Liver (tissue), 3 donors: ENCODE measurements around the gene RARRES1.

Source experiments
- HNF4A ChIP-seq, 2 donors: conservative IDR thresholded peaks; 2 replicates each; pipeline ENCODE4 v1.6.1; 2016; ENCODE audit warnings: antibody characterized with exemption in 2 of 2, mild to moderate bottlenecking in 2 of 2
- HNF4G ChIP-seq: IDR thresholded peaks from 2 replicates; pipeline ENCODE4 v1.6.1; 2016; ENCODE audit warnings: antibody characterized with exemption
- JUND ChIP-seq, 2 donors: IDR thresholded peaks; 2 replicates each; pipeline ENCODE4 v1.6.1; 2016; ENCODE audit warnings: antibody characterized with exemption in 2 of 2
- NR2F2 ChIP-seq: IDR thresholded peaks from 2 replicates; pipeline ENCODE4 v1.6.1; 2016; ENCODE audit warnings: antibody characterized with exemption
- SP1 ChIP-seq: IDR thresholded peaks from 2 replicates; pipeline ENCODE4 v1.6.1; 2018; ENCODE audit warnings: antibody characterized with exemption, mild to moderate bottlenecking
- TAF1 ChIP-seq: conservative IDR thresholded peaks from 2 replicates; pipeline ENCODE4 v1.6.1; 2016; ENCODE audit warnings: antibody characterized with exemption, mild to moderate bottlenecking
- YY1 ChIP-seq: IDR thresholded peaks from 2 replicates; pipeline ENCODE4 v1.6.1; 2016; ENCODE audit warnings: antibody characterized with exemption, mild to moderate bottlenecking
- TF ChIP-seq, protein P1 (sequence below): fragments of 150-350 bp; IDR thresholded peaks from 2 replicates; pipeline ENCODE4 v1.5.1; 2017; ENCODE audit warnings: improper control_type of control experiment, low read depth, low read length; ENCODE audit not compliant: missing input control
- TF ChIP-seq, protein P2 (sequence below): IDR thresholded peaks from 2 replicates; pipeline ENCODE4 v1.6.1; 2016; ENCODE audit warnings: antibody characterized with exemption
- TF ChIP-seq, protein P3 (sequence below): IDR thresholded peaks from 2 replicates; pipeline ENCODE4 v1.6.1; 2016; ENCODE audit warnings: antibody characterized with exemption
- donor health status: healthy.
- donor health status: healthy.

DNA sequence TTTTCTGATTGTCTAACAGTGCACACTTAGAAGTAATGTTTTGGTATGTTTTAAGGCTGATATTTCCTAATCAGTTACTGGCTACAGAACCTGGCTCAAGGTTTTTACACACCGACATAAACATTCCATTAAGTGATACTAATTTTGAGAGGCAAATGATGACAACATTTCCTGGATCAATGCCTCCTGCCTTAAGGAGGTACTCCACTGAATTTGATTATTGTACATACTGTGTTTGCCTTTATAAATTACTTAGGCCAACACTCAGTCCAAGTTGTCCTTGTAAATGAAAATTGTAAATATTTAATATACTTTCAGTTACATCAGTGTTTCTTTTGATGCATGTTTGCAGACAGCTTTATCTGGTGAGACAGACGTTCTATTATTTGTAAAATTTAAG, 35.6 kb downstream of the RARRES1 start:
- TF ChIP-seq, protein P1, sequence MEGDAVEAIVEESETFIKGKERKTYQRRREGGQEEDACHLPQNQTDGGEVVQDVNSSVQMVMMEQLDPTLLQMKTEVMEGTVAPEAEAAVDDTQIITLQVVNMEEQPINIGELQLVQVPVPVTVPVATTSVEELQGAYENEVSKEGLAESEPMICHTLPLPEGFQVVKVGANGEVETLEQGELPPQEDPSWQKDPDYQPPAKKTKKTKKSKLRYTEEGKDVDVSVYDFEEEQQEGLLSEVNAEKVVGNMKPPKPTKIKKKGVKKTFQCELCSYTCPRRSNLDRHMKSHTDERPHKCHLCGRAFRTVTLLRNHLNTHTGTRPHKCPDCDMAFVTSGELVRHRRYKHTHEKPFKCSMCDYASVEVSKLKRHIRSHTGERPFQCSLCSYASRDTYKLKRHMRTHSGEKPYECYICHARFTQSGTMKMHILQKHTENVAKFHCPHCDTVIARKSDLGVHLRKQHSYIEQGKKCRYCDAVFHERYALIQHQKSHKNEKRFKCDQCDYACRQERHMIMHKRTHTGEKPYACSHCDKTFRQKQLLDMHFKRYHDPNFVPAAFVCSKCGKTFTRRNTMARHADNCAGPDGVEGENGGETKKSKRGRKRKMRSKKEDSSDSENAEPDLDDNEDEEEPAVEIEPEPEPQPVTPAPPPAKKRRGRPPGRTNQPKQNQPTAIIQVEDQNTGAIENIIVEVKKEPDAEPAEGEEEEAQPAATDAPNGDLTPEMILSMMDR = no peak
- no peak for TF ChIP-seq NR2F2
- no peak for TF ChIP-seq TAF1
- no peak for TF ChIP-seq YY1
- TF ChIP-seq, protein P2, sequence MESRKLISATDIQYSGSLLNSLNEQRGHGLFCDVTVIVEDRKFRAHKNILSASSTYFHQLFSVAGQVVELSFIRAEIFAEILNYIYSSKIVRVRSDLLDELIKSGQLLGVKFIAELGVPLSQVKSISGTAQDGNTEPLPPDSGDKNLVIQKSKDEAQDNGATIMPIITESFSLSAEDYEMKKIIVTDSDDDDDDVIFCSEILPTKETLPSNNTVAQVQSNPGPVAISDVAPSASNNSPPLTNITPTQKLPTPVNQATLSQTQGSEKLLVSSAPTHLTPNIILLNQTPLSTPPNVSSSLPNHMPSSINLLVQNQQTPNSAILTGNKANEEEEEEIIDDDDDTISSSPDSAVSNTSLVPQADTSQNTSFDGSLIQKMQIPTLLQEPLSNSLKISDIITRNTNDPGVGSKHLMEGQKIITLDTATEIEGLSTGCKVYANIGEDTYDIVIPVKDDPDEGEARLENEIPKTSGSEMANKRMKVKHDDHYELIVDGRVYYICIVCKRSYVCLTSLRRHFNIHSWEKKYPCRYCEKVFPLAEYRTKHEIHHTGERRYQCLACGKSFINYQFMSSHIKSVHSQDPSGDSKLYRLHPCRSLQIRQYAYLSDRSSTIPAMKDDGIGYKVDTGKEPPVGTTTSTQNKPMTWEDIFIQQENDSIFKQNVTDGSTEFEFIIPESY = no peak
- no peak for TF ChIP-seq HNF4G
- TF ChIP-seq SP1 = no peak
- TF ChIP-seq JUND (IDR thresholded peaks at IDR 0.05) = no peak
- TF ChIP-seq, protein P3, sequence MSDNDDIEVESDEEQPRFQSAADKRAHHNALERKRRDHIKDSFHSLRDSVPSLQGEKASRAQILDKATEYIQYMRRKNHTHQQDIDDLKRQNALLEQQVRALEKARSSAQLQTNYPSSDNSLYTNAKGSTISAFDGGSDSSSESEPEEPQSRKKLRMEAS = no peak
- TF ChIP-seq HNF4A (conservative IDR thresholded peaks at IDR 0.05) = no peak
